Measurements from ENCODE around the gene PWWP2B.
A peak's percentile ranks its signal among the peaks of the same experiment; 100 is the strongest.
"Not testable (repeated sequence)": the region's sequence is repeated elsewhere in the genome, so short reads cannot be mapped to it uniquely, and the experiment has no call there.

Gene PWWP2B

GRCh38 chr10:132384618-132385388 lies 12.2 kb upstream of the PWWP2B start:
- H3K27me3 Mint-ChIP-seq: no peaks in the 10 kb centered on the region
- H3K36me3 Mint-ChIP-seq: no peaks in the 10 kb centered on the region
- peaks cover 7% of the 10 kb centered on the region for H3K4me1 Mint-ChIP-seq
- no peak overlapping the region for H3K4me3 Mint-ChIP-seq
- H3K27ac Mint-ChIP-seq: no peak overlapping the region
- no peaks in the 10 kb centered on the region for H3K9me3 Mint-ChIP-seq

GRCh38 chr10:132385389-132385667 lies 11.7 kb upstream of the PWWP2B start:
- H3K4me3 Mint-ChIP-seq: no peak overlapping the region
- H3K27ac Mint-ChIP-seq: no peak overlapping the region
- H3K36me3 Mint-ChIP-seq: no peaks in the 10 kb centered on the region
- H3K4me1 Mint-ChIP-seq: peaks cover 7% of the 10 kb centered on the region
- H3K9me3 Mint-ChIP-seq: no peaks in the 10 kb centered on the region
- no peaks in the 10 kb centered on the region for H3K27me3 Mint-ChIP-seq

- Mint-ChIP-seq H3K27me3 (no peaks in the 10 kb centered on the region), H3K27ac (no peak overlapping the region)
Observed at GRCh38 chr10:132385721-132386418, 11.1 kb upstream of the PWWP2B start.

GRCh38 chr10:132386419-132386831 lies 10.6 kb upstream of the PWWP2B start:
- Mint-ChIP-seq H3K36me3 (no peaks in the 10 kb centered on the region), H3K4me3 (no peak overlapping the region), H3K27ac (no peak overlapping the region)

More at GRCh38 chr10:132385721-132386418, 11.1 kb upstream of the PWWP2B start:
- peaks cover 7% of the 10 kb centered on the region for H3K4me1 Mint-ChIP-seq
- no peaks in the 10 kb centered on the region for H3K9me3 Mint-ChIP-seq
- H3K4me3 Mint-ChIP-seq: no peak overlapping the region
- H3K36me3 Mint-ChIP-seq: no peaks in the 10 kb centered on the region

GRCh38 chr10:132386896-132387295 lies 10.1 kb upstream of the PWWP2B start:
- not testable (repeated sequence) for H3K4me3 Mint-ChIP-seq

More at GRCh38 chr10:132386419-132386831, 10.6 kb upstream of the PWWP2B start:
- Mint-ChIP-seq H3K4me1 (peaks cover 6% of the 10 kb centered on the region), H3K27me3 (no peaks in the 10 kb centered on the region), H3K9me3 (no peaks in the 10 kb centered on the region)

GRCh38 chr10:132387764-132388210 lies 9.2 kb upstream of the PWWP2B start:
- Mint-ChIP-seq H3K4me1 (peaks cover 3% of the 10 kb centered on the region), H3K9me3 (no peaks in the 10 kb centered on the region), H3K27me3 (no peaks in the 10 kb centered on the region), H3K27ac (peak overlapping the region; percentile 96), H3K4me3 (peak overlapping the region; percentile 12), H3K36me3 (no peaks in the 10 kb centered on the region)

More at GRCh38 chr10:132386896-132387295, 10.1 kb upstream of the PWWP2B start:
- H3K27ac Mint-ChIP-seq, H3K27me3 Mint-ChIP-seq, H3K9me3 Mint-ChIP-seq, H3K36me3 Mint-ChIP-seq, H3K4me1 Mint-ChIP-seq: not testable (repeated sequence)

- Mint-ChIP-seq H3K4me1 (peaks cover 3% of the 10 kb centered on the region), H3K27me3 (no peaks in the 10 kb centered on the region), H3K4me3 (no peak overlapping the region), H3K9me3 (no peaks in the 10 kb centered on the region), H3K27ac (no peak overlapping the region), H3K36me3 (no peaks in the 10 kb centered on the region)
Observed at GRCh38 chr10:132388891-132389432, 8.0 kb upstream of the PWWP2B start.

- H3K9me3 Mint-ChIP-seq: no peaks in the 10 kb centered on the region
- H3K4me3 Mint-ChIP-seq: no peak overlapping the region
- H3K36me3 Mint-ChIP-seq: no peaks in the 10 kb centered on the region
- H3K27ac Mint-ChIP-seq: peak overlapping the region; percentile 77
- peaks cover 3% of the 10 kb centered on the region for H3K4me1 Mint-ChIP-seq
- no peaks in the 10 kb centered on the region for H3K27me3 Mint-ChIP-seq
Observed at GRCh38 chr10:132389433-132390169, 7.4 kb upstream of the PWWP2B start.

GRCh38 chr10:132390170-132390920 lies 6.7 kb upstream of the PWWP2B start:
- Mint-ChIP-seq H3K9me3 (no peaks in the 10 kb centered on the region), H3K27me3 (no peaks in the 10 kb centered on the region), H3K4me3 (no peak overlapping the region), H3K27ac (no peak overlapping the region), H3K36me3 (no peaks in the 10 kb centered on the region), H3K4me1 (peaks cover 3% of the 10 kb centered on the region)

- Mint-ChIP-seq H3K4me1 (peaks cover 3% of the 10 kb centered on the region), H3K4me3 (no peak overlapping the region), H3K36me3 (no peaks in the 10 kb centered on the region), H3K9me3 (no peaks in the 10 kb centered on the region), H3K27ac (no peak overlapping the region), H3K27me3 (no peaks in the 10 kb centered on the region)
Observed at GRCh38 chr10:132390921-132391675, 5.9 kb upstream of the PWWP2B start.

- no peak overlapping the region for H3K4me3 Mint-ChIP-seq
- peaks cover 3% of the 10 kb centered on the region for H3K4me1 Mint-ChIP-seq
- no peak overlapping the region for H3K27ac Mint-ChIP-seq
- no peaks in the 10 kb centered on the region for H3K36me3 Mint-ChIP-seq
- no peaks in the 10 kb centered on the region for H3K9me3 Mint-ChIP-seq
- H3K27me3 Mint-ChIP-seq: no peaks in the 10 kb centered on the region
Observed at GRCh38 chr10:132391676-132392020, 5.4 kb upstream of the PWWP2B start.

GRCh38 chr10:132392184-132392800 lies 4.7 kb upstream of the PWWP2B start:
- Mint-ChIP-seq H3K27me3 (no peaks in the 10 kb centered on the region), H3K36me3 (no peaks in the 10 kb centered on the region), H3K27ac (peak overlapping the region; percentile 10), H3K4me1 (peaks cover 3% of the 10 kb centered on the region), H3K4me3 (no peak overlapping the region), H3K9me3 (no peaks in the 10 kb centered on the region)

- Mint-ChIP-seq H3K27ac (peak overlapping the region; percentile 65), H3K36me3 (no peaks in the 10 kb centered on the region), H3K4me3 (no peak overlapping the region), H3K4me1 (peaks cover 7% of the 10 kb centered on the region), H3K9me3 (no peaks in the 10 kb centered on the region), H3K27me3 (no peaks in the 10 kb centered on the region)
Observed at GRCh38 chr10:132392811-132393694, 3.9 kb upstream of the PWWP2B start.
